RPMI7951 (cell line): ENCODE results near the gene TIGAR. TPM values are rescaled to one million over a fixed set of nuclear protein-coding genes. Genes with fewer than 3 reads are reported as not detected.

Source experiments
- DNase-seq: peaks from one replicate; pipeline ENCODE4 v3.0.0-alpha.2; 2012; ENCODE audit warnings: low read depth
- total RNA-seq: library from RNA; depleted of rRNA; stranded (reverse); fragments of >200 nt; shearing (Covaris generic); gene quantifications from 2 replicates; pipeline ENCODE4 v1.2.3, GENCODE V29; 2014; rRNA removed

Gene TIGAR, protein sequence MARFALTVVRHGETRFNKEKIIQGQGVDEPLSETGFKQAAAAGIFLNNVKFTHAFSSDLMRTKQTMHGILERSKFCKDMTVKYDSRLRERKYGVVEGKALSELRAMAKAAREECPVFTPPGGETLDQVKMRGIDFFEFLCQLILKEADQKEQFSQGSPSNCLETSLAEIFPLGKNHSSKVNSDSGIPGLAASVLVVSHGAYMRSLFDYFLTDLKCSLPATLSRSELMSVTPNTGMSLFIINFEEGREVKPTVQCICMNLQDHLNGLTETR
- total RNA-seq = 5.3 and 5.9 TPM in 2 replicates

DNA sequence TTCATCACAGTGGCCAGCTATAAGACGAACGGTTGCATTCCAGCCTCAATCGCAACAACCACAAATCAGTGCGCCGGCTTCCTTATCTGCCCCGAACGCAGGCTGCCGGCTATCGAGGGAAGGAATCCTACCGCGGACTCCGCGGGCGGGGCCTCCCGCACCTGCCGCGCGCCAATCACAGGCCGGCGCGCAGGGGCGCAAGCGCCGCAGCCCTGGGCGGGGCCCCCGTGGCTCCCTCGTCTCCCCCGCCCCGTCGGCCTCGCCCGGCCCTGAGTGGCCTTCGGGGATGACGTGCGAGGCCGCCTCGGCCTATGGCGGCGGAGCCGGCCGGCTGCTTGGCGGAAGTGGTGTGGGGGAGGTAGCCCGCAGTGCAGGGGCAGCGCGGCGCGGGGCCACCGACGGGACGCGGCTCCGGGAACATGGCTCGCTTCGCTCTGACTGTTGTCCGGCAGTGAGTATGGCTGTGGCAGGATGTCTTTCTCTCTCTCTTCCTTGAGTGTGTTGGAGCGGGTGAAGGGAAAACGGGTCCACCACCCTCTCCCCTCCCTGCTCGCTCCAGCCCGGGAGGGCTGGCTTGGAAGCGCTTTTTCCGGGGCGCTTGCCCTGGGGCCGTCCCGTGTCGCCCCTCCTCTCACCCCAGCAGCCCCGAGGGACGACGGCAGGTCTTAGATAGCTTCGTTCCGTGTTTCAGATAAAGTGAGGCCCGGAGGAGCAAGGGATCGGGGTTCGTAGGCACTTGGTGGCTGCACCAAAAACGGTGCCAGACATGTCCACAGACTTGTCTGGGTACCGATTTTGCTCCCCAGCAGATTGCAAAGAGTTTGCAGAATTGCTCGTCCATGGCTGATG lies at the start of gene TIGAR:
Gene TIGAR, plus strand, starts transcription at position 361 of the 849 bp plus-strand sequence. Its CDS starts 59 bp downstream, at position 420.
- DNase-seq = peak; percentile 92

DNA sequence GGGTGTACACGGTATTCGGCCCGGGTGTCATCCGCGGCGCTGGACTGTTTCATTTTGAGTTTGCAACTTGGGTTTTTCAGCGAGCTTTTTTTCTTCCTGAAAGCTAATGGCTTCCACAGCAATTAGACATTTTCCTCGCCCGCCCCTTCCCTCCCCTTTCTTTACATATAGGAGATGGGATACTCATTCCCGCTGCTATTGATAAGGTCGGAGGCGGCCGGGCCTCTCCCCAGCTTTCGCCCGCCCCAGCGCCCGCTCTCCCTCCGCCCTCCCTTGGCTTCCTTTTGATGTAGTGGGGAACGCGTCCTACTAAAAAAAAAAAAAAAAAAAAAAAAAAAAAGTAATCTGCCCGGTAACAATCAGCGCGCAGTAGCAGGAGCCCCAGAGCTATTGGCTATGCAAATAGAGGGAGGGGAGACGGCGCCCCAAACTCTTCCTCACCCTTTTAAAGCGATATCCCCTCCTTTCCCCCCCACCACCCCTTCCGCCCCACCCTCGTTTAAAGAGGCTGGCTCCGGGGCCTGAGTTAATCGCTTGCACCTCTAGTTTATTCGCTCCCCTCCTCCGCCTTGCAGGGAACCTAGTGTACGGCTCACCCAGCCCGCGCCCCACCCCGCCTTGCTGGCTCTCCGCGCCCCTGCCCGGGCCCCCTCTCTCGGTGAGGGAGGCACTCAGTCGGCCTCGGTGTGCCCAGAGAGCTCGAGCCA lies 49.1 kb upstream of the TIGAR start:
- DNase-seq = peak; percentile 10

DNA sequence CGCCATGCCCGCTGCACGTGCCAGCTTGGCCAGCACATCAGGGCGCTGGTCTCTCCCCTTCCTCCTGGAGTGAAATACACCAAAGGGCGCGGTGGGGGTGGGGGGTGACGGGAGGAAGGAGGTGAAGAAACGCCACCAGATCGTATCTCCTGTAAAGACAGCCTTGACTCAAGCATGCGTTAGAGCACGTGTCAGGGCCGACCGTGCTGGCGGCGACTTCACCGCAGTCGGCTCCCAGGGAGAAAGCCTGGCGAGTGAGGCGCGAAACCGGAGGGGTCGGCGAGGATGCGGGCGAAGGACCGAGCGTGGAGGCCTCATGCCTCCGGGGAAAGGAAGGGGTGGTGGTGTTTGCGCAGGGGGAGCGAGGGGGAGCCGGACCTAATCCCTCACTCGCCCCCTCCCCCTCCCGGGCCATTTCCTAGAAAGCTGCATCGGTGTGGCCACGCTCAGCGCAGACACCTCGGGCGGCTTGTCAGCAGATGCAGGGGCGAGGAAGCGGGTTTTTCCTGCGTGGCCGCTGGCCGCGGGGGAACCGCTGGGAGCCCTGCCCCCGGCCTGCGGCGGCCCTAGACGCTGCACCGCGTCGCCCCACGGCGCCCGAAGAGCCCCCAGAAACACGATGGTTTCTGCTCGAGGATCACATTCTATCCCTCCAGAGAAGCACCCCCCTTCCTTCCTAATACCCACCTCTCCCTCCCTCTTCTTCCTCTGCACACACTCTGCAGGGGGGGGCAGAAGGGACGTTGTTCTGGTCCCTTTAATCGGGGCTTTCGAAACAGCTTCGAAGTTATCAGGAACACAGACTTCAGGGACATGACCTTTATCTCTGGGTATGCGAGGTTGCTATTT lies 48.4 kb upstream of the TIGAR start:
- DNase-seq = no peak

DNA sequence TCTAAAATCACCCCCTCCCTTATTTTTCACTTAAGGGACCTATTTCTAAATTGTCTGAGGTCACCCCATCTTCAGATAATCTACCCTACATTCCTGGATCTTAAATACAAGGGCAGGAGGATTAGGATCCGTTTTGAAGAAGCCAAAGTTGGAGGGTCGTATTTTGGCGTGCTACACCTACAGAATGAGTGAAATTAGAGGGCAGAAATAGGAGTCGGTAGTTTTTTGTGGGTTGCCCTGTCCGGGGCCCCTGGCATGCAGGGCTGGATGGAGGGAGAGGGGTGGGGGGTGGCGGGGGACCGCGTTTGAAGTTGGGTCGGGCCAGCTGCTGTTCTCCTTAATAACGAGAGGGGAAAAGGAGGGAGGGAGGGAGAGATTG lies 47.8 kb upstream of the TIGAR start:
- DNase-seq = no peak

DNA sequence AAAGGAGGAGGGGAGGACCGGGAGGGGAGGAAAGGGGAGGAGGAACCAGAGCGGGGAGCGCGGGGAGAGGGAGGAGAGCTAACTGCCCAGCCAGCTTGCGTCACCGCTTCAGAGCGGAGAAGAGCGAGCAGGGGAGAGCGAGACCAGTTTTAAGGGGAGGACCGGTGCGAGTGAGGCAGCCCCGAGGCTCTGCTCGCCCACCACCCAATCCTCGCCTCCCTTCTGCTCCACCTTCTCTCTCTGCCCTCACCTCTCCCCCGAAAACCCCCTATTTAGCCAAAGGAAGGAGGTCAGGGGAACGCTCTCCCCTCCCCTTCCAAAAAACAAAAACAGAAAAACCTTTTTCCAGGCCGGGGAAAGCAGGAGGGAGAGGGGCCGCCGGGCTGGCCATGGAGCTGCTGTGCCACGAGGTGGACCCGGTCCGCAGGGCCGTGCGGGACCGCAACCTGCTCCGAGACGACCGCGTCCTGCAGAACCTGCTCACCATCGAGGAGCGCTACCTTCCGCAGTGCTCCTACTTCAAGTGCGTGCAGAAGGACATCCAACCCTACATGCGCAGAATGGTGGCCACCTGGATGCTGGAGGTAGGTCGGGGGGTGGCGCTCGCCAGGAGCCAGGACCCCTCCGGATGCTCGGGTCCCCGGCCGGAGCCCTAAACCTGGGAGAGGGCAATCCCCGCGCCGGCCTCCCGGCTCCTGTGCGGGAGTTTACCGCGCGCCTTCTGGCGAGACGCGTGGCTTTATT lies 47.2 kb upstream of the TIGAR start, which contains the start of gene CCND2:
Gene CCND2, plus strand, starts transcription at position 111 of the 744 bp plus-strand sequence. Its CDS starts 279 bp downstream, at position 390.
- DNase-seq = no peak

DNA sequence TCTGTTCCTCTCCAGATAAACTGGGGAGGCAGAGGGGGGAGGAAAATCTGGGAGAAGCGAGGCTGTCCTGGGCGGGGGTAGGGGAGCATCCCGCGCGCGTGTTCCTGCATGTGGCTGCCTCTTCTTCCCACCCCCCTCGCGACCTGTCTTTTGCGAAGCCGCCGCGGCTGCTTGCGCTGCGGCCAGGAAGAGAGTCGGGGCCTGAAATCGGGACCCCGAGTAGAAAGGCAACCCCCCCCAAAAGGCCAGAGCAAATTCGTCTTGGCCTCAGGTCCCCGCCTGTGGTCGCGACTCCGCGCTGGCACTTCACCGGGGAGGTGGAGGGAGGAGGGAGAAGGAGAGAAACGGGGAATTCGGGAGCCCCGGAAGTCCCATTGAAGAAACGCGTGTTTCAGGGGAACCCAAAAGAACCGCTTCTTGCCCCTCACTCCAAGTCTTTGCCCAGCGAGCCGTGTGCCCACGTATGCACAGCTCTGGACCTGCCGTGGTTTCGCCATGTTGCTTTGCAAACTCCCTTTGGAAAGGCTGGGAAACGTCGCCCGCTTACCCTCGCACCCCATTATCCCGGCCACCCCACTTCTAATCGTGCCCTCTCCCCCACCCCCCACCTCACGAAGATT lies 46.5 kb upstream of the TIGAR start:
- DNase-seq = no peak

DNA sequence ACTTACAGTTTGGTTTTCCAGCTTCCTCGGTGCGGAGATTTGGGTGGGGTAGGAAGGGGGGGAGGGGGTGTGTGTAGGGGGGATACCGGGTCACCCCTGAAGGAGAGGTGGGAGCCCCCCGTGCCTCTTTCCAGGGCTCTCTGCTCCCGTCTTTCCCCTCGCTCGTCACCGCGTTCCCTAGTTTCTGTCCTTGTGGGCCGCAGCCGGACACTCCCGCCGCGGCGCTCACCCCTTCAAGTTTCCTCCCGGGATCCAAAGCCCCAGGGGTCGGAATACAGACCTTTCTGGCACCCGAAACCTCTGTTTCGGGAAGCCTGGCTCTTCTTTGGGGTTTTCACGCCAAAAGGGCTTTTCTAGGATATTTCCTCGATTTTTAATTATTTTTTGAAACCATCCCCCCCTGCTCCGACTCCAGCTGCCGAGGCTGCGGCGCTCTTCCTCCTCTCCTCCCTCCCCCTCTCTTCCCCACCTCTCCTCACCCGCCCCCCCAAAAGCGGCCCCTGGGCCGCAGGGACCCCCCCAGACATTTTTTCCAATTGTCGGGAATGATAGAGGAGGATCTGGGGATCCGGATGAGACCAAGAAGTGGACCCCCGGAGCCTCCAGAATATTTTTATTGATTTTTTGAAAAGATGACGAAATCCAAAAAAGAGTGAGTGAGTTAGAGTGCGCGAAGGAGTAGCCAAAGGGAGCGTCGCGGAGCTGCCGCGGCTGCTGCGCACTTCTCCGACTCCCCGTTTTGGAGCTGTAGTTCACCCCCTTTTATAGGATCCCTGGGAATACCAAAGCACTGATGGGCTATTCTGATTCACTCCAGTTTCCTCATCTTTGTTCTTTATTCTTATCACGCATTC lies 45.8 kb upstream of the TIGAR start:
- DNase-seq = no peak

DNA sequence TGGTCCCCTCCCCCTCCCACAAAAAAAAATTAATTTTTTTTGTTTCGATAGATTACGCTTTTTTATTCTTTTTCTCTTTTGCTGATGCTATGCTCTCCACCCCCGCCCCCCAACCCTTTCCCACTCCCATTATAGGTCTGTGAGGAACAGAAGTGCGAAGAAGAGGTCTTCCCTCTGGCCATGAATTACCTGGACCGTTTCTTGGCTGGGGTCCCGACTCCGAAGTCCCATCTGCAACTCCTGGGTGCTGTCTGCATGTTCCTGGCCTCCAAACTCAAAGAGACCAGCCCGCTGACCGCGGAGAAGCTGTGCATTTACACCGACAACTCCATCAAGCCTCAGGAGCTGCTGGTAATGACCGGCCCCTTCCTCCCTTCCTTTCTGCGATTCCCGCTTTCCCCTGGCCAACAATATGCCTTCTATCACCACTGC lies 45.1 kb upstream of the TIGAR start:
- DNase-seq = no peak

DNA sequence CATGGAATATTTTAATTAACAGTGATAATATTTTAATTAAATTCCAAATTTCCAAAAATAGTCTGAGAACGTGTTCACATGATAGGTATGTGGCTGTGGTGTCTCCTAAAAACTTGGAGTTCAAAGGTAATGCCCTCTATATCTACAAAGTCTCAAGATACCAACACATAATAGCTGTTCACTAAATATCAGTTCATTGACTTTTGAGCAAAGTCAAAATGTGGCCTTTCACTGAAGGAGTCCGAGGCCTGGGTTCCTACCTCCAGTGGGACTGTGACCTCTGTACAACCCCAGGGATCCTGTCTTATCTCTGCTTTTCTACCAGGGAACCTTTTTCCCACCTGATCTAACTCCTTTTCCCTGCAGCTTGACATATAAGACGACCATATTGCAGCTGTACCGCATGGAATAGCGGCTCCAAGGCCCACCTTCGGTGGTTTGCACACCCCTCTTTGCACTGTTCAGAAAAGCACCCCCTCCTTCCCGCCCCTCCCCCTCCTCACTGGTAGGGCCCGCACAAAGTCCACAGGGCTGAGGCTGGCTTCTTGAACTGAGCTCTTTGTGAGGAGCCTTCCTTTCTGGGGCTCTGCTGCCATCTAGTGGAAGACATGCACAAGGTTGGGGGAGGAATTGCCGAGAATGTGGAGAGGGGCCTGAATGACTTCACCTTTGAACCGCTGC lies 44.3 kb upstream of the TIGAR start:
- DNase-seq = peak; percentile 61

DNA sequence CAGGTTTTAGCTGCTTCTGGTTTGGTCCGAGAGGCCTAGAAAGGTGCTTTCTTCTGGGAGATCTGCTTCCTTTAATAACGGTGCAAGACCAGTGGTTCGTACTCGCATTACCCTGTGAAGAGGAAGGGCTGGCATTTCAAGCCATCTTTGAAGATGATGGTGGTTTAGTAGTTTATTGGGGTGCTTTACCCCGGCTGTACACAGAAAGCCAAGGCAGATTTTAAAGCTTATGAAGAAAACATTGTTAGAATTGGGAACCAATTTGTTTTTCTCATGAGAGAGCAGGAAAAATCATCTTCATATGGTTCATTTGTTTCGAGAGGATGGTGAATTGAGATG lies 43.8 kb upstream of the TIGAR start:
- DNase-seq = no peak

DNA sequence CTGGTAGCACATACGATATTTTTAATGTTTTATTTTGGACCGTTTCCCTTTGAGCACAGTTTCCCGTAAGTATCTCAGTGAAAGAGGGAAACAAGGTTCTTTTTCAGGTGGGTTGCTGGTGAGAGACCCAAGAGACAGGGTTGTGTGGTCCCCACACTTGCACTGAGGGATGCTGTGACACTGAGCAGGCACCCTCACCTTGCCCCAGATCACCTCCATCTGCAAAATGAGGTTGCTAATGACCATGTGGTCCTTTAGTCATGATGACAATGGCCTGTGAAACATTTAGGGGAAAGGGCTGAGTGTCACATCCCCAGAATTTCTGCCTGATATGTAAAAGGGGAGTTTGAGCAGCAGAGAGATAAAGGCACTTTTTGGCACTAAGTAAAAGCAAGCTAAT lies 43.2 kb upstream of the TIGAR start:
- DNase-seq = no peak

DNA sequence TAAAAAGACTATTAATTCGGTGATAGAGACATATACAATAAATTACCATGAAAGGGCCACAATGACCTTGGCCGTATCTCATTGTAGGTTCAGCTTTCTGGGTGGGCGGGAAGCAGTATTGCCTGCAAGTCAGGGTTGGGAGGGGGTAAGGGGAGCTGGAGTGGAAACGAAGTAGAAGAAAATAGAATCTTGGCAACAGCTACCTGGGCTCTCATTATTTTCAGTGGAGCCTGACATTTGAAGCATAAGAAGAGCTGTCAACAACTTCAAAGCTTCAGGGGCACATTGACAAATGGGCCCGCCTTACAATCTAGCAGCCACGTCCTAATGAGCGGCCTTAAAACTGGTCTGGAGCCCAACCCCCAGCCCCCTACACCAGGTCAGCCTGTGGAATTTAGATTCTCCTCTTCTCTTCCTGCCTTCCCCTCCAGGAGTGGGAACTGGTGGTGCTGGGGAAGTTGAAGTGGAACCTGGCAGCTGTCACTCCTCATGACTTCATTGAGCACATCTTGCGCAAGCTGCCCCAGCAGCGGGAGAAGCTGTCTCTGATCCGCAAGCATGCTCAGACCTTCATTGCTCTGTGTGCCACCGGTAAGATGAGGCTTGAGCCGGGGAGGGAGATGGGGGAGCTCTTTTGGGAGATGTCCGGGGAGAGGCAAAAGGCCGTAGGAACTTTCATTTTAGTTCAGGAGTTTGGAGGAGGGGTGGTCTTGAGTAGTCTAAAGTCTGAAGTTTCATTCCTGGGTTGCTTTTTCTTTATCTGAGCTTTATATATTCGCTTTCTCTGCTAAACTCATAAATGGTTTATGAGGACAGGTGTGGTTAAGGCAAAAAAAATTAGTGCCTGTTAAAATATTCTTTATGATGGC lies 42.5 kb upstream of the TIGAR start:
- no peak for DNase-seq

DNA sequence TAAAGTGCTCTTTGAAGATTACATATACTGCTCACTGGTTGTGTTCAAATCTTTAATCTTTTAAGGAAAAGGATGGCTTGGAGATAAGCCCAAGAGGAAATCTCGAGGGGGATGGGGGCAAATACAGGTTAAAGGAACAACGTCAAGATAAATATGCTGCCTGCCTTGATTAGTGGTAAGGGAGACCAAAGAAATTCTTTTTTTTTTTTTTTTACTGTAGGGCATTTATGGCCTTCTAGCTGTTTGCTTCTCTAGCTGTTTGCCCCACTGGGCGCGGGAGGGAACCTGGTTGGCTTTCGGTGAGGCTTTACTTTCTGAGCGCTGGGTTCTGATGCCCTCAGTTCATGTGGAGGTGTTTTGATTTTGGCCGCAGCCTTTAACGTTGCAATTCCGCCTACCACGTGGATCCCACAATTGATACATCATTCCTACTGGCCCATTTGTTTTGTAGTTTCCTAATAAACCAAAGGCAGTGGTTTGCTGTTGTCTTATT lies 41.8 kb upstream of the TIGAR start:
- DNase-seq = no peak

DNA sequence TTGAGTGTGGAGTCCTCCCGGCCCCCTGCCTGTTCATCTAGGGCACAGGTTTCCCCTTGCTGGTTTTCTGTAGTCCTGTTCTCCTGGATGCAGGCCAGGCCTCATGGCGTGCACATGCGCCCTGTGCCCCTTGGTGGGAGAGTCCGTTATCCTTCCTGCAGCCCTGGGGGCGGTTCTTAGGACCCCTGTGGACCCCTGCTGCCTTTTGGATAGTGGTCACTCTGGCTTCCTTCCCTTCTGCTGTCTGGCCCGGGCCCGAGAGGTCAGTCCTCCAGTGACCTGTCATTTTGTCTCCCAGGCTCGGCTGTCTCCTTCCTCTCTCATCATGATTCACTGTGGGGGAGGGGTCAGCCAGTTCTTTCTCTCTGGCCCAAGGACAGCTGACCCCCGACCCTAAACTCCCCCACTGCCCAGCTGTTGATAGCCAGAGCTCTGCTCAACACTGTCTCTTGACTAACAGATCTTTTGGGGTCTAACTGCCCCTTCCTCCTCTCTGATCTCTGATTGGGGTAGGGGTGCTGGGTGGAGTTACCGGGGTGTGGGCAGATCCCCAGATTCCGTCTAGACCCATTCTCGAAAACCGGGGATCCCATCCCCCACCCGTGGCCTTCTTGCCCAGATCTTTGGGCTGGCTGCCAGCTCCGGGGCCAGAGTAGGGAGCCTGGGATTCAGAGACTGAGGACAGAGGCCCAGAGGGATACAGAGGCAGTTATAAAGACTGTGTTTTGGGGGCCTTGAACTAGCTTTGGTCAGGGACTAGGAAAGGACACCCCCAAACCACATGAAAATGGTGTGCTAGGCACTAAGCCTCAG lies 40.5 kb upstream of the TIGAR start:
- DNase-seq = no peak

DNA sequence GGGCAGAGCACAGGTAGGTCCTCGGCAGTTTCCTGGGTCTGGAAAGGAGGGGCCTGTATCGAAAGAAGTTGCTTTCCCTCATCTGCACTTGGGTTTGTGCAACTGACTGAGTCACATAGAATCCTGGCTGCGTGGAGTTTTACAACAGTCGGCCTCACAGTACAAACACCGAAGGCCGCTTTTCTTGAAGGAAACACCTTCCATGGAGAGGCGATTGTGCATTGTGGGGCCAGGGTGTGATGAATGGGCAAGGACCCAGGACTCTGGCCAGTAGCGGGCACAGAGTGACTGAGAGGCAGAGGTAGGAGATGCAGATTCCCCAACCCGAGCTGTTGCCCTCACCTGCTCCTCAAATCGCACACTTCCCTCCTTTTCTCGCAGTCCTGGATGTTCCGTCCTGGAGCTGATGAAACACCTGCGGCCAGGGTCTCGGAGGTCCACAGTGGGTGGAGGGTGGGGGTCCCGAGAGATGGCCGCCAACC lies 39.8 kb upstream of the TIGAR start:
- no peak for DNase-seq

DNA sequence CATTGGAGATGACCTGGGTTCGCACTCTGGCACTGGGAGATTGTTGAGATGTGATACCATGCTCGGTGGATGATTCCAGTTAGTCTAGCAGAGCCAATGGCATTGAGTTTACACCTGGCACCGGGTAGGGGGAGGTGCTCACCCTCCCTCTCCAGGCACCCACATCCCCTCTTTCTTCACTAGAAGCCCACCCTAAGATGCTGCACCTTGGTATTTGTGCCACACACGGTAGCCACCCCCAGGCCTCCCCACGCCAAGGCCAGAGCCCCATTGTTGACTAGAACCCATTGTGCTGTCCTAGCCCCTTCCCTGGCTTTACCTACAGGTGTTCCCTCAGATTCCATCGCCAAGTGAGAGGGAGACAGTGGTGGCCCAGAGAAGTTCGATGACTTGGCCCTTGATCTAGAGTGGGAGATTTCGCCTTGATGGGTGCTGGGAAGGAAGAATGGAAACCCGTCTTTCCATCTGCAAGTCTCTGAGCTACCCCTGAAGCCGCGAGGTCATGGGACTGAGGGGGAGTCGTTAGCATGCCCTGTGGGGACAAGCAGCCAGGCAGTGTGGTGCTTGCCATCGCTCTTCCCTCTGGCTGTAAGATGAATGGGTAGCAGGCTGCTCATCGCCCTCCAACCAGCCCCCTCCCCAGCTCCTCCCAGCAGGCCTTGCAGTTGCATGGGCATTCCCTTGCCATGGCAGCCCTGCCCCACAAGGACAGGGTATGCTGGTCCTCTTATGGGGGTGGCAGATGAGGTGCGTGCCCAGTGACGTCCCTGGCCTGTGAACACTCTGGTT lies 38.7 kb upstream of the TIGAR start:
- DNase-seq = no peak
